SHP77 (cell line): Measurements from ENCODE around the gene STK40.

Source experiments
- DNase-seq, 2 experiments: peaks; one replicate each; lab custom pipeline; 2025; lab: John Stamatoyannopoulos, UW

STK40 gene

DNA sequence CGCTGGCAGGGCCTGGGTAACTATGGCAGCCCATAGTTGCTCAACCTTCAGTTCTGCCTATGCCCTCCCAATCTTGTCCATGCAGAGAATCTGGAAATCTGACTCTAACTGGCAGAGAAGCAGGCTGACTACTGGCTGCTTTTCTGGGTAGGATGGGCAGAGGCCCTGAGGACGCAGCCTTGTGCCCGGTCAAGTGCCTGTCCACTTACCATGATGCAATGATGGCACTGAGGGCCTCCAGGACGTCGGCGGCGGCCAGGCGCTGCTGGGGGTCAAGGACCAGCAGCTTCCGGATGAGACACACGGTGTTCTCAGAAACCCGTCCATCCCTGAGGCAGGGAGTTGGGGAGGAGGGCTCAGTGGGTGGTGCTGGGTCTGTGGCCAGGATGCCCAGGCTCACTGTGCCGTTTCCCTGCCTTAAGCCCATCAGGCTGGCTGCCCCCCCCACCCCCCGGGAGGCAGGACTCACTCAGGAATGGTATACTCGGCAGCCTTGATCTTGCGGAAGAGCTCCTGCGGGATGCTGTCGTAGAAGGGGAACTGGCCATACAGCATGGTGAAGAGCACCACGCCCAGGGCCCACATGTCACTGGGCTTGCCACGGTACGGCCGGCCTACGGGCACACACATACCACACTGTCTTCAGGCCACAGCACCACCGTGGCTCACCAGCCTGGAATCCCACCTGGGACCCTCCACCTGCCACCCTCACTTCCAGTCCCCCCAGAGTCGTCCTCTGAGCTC is 41.9 kb downstream of the STK40 start:
- no peak for DNase-seq

DNA sequence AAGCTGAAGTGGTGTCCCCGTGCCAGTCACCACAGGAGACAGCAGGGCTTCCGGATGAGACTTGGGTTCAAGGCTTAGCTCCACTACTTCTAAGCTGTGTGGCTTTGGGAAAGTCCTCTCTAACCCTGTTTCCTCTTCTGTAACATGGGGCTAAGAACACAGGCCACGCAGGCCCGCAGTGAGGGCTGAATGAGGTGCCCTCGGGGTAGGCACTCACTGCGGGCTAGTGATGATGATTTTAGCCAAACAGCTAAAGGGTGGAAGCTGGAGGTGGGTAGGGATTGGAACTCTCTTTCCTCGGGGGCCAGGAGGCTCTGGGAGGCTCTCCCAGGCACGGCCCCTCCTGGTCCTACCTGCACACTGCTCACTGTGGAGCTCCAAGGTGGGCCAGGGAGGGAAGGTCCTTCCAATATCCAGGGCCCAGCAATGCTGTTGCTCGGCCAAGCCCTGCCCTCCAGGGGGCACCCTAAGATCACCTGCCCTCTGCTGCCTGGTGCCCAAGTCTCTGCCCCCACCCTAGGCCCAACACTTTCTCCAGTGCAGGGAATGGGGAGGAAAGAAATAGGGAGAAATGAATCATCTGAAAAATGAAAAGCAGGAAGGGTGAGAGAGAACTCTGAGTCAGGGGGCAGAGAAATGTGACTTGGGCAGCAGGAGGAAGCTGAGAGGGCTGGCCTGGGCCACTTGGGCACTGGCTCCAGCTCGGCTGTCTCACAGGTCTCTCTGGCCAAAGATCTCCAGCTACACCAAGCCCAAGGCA is 43.1 kb downstream of the STK40 start:
- no peak for DNase-seq

DNA sequence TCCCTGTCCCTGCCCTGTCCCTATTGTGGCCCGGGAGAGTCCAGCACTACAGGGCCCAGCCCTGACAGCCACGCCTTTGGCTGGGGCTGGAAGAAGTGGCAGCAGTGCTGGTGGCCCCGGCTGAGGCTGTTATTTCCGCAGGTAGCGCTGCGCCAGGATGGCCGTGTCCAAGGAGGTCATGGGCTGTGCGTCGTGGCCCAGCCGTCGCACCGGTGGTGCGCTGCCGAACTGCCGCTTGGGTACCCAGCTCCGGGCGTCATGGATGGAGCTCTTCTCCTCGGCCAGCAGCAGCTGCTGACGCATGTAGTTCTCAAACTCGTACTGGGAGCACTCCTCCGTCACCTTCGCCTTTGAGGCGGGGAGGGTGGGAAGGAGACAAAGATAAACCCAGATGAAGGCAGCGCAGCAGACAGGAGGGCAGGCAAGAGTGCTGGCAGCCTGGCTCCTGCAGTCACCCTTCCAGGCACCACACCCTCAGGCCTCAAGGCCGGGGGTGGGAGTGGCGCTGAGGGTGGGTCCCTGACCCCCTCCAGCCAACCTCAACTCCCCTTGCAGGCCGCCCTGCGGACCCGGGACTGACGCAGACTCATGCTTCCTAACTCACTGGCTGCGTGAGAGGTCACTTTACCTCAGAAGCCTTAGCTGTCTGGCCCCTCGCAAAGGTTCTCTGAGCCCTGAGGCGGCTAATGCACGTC is 44.0 kb downstream of the STK40 start:
- DNase-seq, result no peak

DNA sequence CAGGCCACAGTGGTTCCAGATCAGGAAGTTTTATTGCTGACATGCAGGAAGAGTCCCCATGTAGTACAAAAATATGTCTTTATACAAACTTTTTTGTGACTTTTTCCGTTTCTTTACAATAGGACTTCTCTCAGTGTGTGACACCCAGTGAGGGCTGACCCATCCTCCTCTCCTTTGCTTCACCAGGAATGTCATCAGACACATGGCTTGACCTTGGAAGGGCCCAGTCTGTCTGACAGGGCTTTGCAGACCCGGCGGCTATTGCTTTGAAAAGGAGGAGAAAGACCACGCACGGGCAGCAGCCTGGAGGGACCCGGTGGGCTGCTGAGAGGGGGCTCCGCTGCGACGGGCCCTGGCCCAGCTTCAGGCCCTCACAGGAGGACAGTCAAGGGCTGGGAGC is 46.1 kb downstream of the STK40 start:
- DNase-seq, result no peak

DNA sequence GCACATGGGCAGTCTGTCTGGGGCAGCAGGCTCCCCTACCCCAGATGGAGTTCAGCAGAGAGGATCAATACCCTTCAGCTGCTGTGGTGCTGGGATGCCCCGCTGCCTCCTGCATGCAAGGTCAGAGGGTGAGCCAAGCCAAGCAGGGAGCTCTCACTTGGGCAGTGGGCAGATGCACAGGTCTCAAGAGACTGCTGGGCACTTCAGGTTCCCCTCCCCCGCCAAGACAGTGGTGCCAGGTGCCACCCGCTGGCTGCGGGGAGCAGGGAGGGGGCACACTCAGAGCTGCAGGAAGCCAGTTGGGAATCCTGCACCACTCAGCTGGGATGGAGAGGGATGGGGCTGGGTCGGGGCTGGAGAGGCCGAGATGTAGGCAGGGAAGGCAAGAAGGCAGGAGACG is 46.5 kb downstream of the STK40 start:
- no peak for DNase-seq

DNA sequence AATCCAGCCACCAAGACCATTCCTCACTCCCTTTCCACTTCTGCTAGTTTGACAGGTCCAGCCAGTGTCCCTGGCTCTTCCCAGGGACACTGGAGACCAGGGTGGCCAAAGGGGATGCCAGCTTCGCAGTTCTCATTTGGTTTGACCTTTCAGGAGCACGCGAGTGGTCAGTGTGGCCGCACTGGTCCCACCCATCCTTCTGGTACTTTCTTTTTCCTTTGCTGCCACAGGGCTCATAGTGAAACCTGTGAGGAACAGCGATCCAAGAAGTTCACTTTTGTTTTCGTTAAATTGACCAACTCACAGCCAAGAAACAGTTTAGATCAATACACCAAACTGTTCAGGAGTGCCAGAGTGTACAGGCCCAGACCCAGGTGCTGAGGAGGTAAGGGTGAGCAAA is 47.9 kb downstream of the STK40 start:
- DNase-seq, result no peak

DNA sequence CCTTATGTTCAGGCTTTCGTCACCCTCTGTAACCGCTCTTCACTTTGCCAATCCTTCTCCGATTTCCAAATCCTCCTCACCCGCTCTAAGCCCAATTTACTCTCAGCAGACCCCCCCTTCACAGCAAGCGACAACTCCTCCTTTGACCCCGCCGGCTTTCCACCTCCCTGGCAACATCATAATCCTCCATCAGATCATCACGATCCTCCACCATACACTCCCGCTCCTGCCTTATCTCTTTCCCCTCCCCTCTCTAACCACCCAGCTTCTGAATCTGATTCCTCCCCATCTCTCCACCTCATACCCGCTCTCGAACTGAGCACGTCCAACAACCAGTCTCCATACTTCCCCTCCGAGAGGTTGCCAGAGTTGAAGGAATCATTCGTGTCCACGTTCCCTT is 54.8 kb downstream of the STK40 start:
- DNase-seq, result no peak

DNA sequence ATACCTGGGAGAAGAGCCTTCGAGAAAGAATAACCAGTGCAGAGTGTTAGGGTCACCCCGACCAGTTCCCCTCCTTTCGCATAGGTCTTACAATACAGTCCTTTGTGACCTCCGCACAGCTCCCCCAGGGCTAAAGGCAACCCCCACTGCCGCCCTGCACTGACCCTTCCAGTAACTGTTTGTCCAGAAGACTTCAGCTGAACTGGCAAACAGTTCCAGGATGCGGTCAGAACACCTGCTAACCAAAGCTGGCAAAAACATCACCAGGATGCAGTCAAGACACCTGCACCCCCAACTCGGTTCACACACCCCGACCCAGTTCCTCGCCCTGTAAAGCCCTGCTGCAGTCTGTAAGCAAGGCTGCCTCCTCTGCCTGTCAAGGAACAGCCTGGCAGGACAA is 55.9 kb downstream of the STK40 start:
- no peak for DNase-seq

DNA sequence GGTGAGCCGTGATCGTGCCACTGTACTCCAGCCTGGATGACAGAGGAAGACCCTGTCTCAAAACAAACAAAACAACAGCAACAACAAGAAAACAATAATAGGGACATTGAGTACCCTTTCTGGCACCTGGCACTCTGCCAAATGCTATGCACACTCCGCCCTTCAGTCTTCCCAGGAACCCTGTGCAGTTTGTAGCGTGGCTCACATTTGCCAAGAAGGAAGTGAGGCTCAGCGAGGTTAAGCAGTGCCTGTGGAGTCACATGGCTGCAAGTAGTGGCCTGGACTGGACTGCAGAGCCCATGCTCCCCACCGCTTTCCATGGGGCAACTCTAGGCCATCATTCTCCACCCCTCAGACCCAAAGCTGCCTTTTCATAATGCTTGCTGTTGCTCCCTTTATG is 57.0 kb downstream of the STK40 start:
- no peak for DNase-seq

DNA sequence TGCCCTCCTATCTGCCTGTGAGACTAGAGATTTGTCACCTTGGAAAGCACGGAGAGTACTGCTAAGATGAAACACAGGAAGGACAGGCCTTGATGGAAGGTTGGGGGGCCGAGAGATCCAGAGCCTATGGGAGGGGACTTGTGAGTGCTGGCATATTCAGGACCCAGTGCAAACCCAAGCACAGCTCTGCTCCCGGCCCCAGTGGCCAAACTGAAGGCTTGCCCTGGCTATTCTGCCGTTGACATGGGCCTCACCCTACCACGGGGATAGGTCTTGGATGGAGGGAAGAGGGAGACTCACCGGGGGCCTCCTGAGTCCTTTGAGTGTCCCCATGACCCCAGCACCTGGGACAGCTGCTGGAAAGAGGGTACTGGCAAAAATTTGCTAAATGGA is 57.6 kb downstream of the STK40 start:
- no peak for DNase-seq

DNA sequence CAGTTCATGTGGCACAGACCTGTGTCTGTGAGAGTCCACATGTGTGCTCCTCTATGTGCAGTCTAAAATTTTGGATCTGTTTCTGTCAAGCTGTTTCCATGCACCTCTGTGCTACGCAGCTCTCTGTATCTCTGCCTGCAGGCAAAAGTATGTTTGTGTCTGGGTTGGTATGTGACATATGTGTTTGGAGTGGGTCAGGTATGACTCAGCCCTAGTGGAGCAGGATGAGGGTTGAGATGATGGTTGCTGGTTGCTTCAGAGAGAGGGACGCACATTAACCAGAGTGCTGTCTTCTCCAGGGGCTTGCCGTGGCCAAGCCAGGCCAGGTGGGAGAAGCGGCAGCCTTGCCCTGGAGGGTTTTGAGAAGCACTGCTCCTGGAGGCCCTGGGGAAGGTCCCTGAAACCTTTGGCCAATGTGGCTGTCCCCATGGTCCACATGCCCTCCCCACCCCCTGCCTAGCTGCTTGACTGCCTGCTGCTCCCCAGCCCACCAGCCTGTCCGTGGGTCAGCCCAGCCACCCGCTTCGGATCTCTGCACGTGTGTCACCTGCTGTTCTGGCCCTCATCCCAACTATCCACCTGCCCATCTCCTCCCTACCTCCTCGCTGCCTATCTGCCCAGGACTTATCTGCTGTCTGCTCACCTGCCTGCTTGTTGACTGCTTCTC is 58.2 kb downstream of the STK40 start:
- no peak for DNase-seq

DNA sequence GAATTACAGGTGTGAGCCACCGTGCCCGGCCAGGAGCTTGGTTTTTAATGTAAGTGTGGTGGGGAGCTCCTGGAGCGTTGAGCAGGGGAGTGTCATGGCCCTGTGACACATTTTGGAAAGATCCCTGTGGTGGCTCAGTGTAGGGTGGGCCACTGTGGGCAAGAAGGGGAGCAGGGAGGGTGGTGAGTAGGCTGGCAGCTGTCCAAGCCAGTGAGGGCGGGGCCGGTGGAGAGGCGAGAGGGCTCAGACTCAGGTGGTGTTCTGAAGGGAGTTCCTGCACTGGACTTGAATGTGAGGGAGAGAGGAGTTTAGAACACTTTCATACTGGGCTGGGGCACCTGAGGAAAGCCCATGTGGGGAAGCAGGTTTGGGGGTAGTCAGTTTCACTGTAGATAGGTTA is 59.2 kb downstream of the STK40 start:
- no peak for DNase-seq

DNA sequence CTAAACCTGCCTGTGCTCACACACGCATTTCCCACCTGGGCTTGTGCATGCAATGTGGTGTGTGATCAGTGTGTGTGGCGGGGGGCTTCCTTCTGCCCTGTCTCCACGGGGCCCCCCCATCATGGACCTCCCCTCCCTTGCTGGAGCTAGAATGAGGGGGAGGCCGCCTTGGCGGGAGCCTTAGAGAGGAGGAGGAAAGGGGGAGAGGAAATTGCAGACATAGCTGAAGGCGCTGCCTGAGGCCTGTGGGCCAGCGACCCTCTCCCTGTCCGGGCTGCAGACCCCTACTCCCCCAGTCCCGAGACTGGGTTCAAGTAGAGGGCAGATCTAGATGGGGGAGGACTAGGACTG is 61.4 kb downstream of the STK40 start:
- no peak for DNase-seq

DNA sequence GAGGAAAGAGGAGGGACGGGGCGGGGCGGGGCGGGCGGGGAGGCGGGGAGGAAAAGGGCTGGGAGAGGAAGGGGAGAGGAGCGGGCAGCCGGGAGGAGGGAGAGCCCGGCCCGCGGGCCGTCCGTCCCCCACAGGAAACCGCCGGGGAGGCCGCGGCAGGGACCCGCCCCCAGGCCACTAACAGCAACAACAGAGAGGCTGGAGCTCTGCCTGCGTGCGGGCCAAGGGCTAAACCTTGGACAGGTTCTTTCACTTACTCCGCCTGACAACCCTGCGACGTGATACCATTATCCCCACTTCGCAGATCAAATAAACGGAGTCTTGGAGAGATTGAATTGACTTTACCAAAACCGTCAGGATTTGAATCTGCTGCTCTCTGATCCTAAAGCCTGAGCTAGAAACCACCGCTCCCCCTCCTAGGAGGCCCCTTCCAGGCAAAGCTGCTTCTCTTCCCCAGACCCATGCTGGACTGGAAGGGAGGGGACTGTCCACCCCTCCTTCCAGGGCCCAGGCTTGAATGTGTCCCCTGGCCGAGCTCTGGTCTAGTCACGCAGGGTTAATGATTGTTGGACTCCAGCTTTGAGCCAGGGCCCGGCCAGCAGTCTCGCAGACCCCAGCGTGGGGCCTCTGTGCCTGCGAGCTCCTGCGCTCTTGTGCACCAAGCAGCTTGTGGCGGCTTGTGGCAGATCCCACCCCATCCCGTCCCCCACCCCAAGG is 61.9 kb downstream of the STK40 start, which contains the start of gene EVA1B:
Gene EVA1B (minus strand): TSS at position 10 of the 717 bp plus-strand sequence. CDS start 608 bp downstream, outside the sequence.
- peak; percentile 17 to 45 for DNase-seq

DNA sequence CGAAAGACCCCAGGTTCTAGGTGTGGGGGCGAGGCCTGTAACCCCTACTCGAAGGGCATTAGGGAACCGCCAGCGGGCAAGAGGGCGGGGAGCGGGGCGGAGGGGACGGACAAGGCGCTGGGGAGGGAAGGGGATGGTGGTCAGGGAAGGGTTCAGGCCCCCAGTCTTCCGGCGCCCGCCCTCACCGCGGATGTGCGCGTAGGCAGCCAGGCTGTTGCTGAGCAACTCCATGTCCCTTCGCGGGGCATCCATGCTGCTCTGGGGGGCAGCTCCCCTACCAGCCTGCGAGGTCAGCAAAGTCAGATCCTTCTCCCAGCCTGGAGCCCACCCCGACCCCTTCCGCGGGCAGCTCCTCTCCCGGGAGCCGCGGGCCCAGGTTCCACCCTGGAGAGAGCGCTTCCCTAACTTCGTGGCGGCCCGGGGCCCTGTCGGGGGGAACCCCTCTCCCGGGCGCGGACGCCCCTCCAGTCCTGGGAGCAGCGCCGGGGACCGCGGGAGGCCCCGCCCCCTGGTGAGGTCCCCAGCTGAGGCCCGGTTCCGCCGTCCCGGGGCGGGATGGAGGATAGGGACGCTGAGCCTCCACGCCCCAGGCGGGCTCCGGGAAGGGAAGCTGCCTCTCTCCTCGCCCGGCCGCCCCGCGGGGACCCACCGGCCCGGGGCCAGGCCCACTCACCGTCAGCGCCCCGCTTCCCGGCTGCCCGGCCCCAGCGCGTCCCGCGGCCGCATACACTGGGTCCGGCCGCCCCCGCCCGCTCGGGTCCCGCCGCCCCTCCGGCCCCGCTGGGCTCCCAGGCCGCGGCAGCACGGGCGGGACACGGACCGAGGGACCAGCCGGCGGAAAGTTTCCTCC is 62.7 kb downstream of the STK40 start:
- no peak for DNase-seq

DNA sequence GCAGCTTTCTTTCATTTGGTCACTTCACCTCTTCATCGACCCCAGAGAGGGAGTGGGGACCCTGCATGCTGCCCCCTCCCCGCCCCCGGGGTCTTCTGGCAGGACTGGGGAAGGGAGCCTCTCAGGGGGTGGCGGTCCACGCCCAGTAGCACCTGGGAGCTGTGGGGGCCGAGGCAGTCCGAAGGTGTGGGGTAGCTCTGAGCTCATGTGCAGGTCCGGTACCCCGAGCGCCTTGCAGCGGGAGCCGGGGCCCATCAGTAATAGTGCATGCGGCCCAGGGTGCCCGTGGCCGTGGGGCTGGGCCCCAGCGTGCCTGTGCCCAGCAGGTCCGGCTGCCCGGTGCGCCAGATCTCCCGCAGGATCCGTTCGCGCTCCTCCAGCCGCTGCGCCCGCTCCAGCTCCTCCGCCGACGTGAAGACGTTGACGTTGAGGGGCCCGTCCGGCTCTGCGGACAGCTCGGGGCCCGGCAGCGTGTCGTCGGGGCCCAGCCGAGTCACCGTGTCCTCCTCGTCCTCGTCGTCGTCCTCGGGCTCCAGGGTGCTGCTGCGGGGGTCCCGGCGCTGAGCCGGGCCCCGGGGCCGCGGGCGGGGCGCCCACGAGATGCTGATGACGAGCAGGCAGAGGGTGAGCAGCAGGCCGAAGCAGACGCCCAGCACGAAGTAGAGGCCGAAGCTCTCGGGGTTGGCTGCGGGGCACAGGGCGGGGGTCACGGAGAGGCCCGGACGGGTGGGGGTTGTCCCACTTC is 63.5 kb downstream of the STK40 start:
- no peak for DNase-seq

DNA sequence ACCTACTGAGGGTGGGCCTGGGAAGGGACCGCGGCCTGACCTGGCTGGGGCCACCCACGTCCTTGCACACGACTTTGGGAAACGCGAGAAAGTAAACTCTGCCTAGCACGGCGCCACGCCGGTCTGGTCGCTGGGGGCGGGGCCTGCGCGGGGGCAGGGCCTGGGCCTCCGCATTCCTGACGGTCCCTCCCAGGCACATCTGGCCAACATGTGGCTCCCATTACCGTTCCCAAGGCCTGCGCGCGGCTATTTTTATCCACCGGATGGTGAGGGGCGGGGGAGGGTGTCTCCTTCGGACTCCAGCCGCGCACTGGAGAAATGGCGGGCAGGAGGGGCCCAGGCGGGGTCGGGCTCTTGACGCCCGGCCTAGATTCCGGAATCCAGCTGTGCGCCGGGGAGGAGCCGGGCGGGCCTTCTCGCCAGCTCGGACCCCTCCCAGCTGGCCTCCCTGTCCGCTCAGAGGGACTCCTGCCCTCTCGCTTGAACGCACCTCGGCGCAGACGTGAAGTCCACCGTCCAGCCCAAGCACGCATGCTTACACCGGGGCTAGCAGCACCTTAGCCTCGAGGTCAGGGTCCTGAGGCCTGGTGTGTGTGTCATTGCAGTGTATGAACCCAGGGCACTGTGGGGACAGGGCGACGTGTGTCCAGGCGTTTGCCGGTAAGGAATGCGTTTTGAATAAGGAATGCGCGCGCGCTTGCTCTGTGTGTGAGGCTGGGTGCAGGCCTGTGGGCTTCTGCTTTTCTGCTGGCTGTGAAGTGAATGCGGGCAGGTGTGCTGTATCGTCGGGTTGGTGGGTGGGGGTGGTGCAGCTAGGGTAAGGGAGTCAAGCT is 64.4 kb downstream of the STK40 start:
- DNase-seq, result no peak

DNA sequence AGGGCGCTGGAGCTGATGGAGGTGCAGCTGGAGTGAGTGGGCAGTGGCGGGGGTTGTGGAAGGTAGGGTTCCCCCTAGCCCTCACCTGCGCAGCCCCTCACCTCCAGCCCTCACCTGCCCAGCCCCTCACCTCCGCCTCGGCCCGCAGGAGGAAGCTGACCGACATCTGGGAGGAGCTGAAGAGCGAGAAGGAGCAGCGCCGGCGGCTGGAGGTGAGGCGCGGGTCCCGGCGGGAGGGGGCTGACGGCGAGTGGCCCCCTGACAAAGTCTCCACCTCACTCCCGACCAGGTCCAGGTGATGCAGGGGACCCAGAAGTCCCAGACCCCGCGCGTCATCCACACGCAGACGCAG is 65.0 kb downstream of the STK40 start:
- no peak for DNase-seq

DNA sequence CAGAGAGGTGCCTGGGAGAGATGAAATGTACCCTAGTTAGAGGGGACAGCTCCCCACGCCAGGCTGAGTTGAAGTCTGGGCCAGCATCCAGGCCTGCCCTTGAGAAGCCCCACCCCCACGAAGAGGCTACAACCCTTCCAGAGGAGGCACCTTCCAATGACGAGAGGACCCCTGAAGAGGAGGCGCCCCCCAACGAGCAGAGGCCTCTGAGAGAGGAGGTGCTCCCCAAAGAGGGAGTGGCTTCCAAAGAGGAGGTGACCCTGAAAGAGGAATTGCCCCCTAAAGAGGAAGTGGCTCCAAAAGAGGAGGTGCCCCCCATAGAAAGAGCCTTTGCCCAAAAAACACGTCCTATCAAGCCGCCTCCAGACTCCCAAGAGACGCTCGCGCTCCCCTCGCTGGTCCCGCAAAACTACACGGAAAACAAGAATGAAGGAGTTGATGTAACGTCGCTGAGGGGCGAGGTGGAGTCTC is 65.4 kb downstream of the STK40 start:
- DNase-seq, result no peak
